Measurements from ENCODE around the gene VMP1. TPM values are rescaled to one million over a fixed set of nuclear protein-coding genes. Genes with fewer than 3 reads are reported as not detected.

The VMP1 gene
- total RNA-seq, 1 experiment from 2014 or later: 236 TPM

GRCh38 chr17:59762824-59763374 lies 55.4 kb downstream of the VMP1 start:
- intact Hi-C loops (cut with micrococcal nuclease; ENCODE audit: unreplicated experiment): no loop called here
- peaks cover 43% of the 10 kb centered on the region for H3K79me2 ChIP-seq (ENCODE audit: low read depth)
- no peaks in the 10 kb centered on the region for H3K27me3 ChIP-seq (ENCODE audit: insufficient read depth, low read depth)
- H3K9me3 ChIP-seq (ENCODE audit: insufficient read depth, low read depth): no peaks in the 10 kb centered on the region; the same call in none of the 2 replicates
- DNase-seq: no peak
- TF ChIP-seq EZH2 (IDR thresholded peaks at IDR 0.05; ENCODE audit: low read depth): no peak
- TF ChIP-seq, protein P1, sequence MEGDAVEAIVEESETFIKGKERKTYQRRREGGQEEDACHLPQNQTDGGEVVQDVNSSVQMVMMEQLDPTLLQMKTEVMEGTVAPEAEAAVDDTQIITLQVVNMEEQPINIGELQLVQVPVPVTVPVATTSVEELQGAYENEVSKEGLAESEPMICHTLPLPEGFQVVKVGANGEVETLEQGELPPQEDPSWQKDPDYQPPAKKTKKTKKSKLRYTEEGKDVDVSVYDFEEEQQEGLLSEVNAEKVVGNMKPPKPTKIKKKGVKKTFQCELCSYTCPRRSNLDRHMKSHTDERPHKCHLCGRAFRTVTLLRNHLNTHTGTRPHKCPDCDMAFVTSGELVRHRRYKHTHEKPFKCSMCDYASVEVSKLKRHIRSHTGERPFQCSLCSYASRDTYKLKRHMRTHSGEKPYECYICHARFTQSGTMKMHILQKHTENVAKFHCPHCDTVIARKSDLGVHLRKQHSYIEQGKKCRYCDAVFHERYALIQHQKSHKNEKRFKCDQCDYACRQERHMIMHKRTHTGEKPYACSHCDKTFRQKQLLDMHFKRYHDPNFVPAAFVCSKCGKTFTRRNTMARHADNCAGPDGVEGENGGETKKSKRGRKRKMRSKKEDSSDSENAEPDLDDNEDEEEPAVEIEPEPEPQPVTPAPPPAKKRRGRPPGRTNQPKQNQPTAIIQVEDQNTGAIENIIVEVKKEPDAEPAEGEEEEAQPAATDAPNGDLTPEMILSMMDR (conservative IDR thresholded peaks at IDR 0.05): no peak
- H2AFZ ChIP-seq: no peak overlapping the region
- peak overlapping the region; percentile 33; the same call in 1 of the 2 replicates for H3K4me2 ChIP-seq
- no TSS peak for BruUV-seq (replicated peaks)
- no peak overlapping the region for H3K4me3 ChIP-seq
- no peaks in the 10 kb centered on the region for H3K9me2 ChIP-seq (ENCODE audit: insufficient read depth)
- H3K4me1 ChIP-seq (replicated peaks; ENCODE audit: insufficient read depth): peaks cover 52% of the 10 kb centered on the region
- ChIA-PET POLR2A (ENCODE audit: unreplicated experiment) (interaction anchor here (0.6 to 0.7 kb wide), 3 partner anchors 12 to 75 kb away, joined by 6 to 9 read pairs (median 8); no protein-coding TSS in a partner anchor), CTCF (no interaction called here)
- no peaks in the 10 kb centered on the region for H4K20me1 ChIP-seq (ENCODE audit: insufficient read depth)
- H3F3A ChIP-seq (ENCODE audit: insufficient read depth, low read depth): peaks cover 42% of the 10 kb centered on the region
- peak overlapping the region; percentile 72 for H3K27ac ChIP-seq
- H3K36me3 ChIP-seq (ENCODE audit: low read depth): peaks cover 26% of the 10 kb centered on the region

DNA sequence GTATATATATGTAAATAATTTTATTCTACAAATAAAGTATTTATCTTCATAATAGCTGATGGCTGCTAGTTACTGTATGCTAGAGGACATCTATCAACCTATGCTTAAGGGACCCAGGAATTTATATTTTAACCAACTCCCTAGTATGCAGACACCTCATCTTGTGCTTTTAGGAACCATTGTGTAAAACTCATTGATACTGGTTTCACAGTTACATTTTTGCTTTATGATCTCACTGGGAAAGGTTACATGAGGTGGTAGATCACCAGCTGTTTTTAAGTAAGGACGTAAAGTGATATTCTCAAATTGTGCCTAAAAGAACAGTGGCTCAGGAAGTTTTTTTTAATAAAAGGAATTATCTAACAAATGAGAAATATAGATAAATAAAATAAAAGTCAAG lies 56.4 kb downstream of the VMP1 start:
- TF ChIP-seq, protein P1 (conservative IDR thresholded peaks at IDR 0.05): no peak
- no peak for TF ChIP-seq EZH2 (IDR thresholded peaks at IDR 0.05; ENCODE audit: low read depth)
- Histone ChIP-seq H3K27me3 (ENCODE audit: insufficient read depth, low read depth) (no peaks in the 10 kb centered on the region), H4K20me1 (ENCODE audit: insufficient read depth) (no peaks in the 10 kb centered on the region), H3K4me2 (no peak overlapping the region), H3K4me3 (no peak overlapping the region), H3K9me3 (ENCODE audit: insufficient read depth, low read depth) (no peaks in the 10 kb centered on the region; the same call in none of the 2 replicates), H2AFZ (no peak overlapping the region), H3F3A (ENCODE audit: insufficient read depth, low read depth) (peaks cover 36% of the 10 kb centered on the region), H3K27ac (peak overlapping the region; percentile 72), H3K36me3 (ENCODE audit: low read depth) (peaks cover 26% of the 10 kb centered on the region), H3K79me2 (ENCODE audit: low read depth) (peaks cover 34% of the 10 kb centered on the region), H3K4me1 (replicated peaks; ENCODE audit: insufficient read depth) (peaks cover 43% of the 10 kb centered on the region), H3K9me2 (ENCODE audit: insufficient read depth) (no peaks in the 10 kb centered on the region)
- DNase-seq: peak in 1 of 2 experiments; percentile 63
- BruUV-seq (replicated peaks): no TSS peak
- ChIA-PET CTCF (no interaction called here), POLR2A (ENCODE audit: unreplicated experiment) (interaction anchor here (0.6 to 0.8 kb wide), 3 partner anchors 71 to 82 kb away, joined by 6 to 7 read pairs (median 6); no protein-coding TSS in a partner anchor)
- intact Hi-C loops (cut with micrococcal nuclease; ENCODE audit: unreplicated experiment): loop anchor here (1.0 kb wide), 1 partner anchor 8 kb away; no protein-coding TSS in a partner anchor

DNA sequence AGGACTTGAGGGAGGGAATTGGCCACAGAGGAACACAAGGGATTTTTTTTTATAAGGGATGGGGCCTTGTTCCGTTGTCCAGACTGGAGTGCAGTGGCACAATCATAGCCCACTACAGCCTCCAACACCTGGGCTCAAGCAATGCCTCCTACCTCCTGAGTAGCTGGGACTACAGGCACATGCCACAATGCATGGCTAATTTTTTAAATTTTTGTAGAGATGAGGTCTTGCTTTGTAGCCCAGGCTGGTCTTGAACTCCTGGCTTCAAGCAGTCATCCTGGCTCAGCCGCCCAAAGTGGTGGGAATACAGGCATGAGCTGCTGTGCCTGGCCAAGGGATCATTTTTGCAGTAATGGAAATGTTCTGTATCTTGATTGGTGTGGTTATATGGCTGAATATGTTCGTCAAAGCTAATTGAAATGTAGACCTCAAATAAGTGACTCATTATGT lies 56.9 kb downstream of the VMP1 start:
- Histone ChIP-seq H3K4me3 (no peak overlapping the region), H3K79me2 (ENCODE audit: low read depth) (peaks cover 29% of the 10 kb centered on the region; the same call in 1 of the 2 replicates), H3K9me2 (ENCODE audit: insufficient read depth) (no peaks in the 10 kb centered on the region), H3K27ac (peak overlapping the region; percentile 72), H4K20me1 (ENCODE audit: insufficient read depth) (no peaks in the 10 kb centered on the region), H3F3A (ENCODE audit: insufficient read depth, low read depth) (peaks cover 39% of the 10 kb centered on the region), H3K36me3 (ENCODE audit: low read depth) (peaks cover 26% of the 10 kb centered on the region), H3K4me2 (no peak overlapping the region), H3K9me3 (ENCODE audit: insufficient read depth, low read depth) (no peaks in the 10 kb centered on the region; the same call in 1 of the 2 replicates), H3K4me1 (replicated peaks; ENCODE audit: insufficient read depth) (peaks cover 48% of the 10 kb centered on the region), H3K27me3 (ENCODE audit: insufficient read depth, low read depth) (no peaks in the 10 kb centered on the region), H2AFZ (no peak overlapping the region)
- ChIA-PET CTCF (no interaction called here), POLR2A (ENCODE audit: unreplicated experiment) (interaction anchor here (0.6 kb wide), 2 partner anchors 70 to 71 kb away, joined by 6 to 7 read pairs; no protein-coding TSS in a partner anchor)
- DNase-seq: no peak
- no peak for TF ChIP-seq EZH2 (IDR thresholded peaks at IDR 0.05; ENCODE audit: low read depth)
- TF ChIP-seq, protein P1 (conservative IDR thresholded peaks at IDR 0.05): no peak
- BruUV-seq (replicated peaks): no TSS peak
- intact Hi-C loops (cut with micrococcal nuclease; ENCODE audit: unreplicated experiment): loop anchor here (1.0 kb wide), 1 partner anchor 8 kb away; no protein-coding TSS in a partner anchor

All from PC-9 (cell line).